Esophagus muscularis mucosa (tissue), 3 donors: ENCODE measurements around the gene SAE1.

Source experiments
- CTCF ChIP-seq, 3 experiments: fragments of 200-600 bp in 2 of 3; fragments of 450-650 bp in 1 of 3; sonication (generic) in 2 of 3; IDR thresholded peaks; one replicate each; pipeline ENCODE4 v1.5.1; 2017 to 2019; ENCODE audit warnings: antibody characterized with exemption in 3 of 3, mild to moderate bottlenecking in 2 of 3, moderate library complexity in 1 of 3
- EP300 ChIP-seq: sonication (generic); formaldehyde crosslinking; IDR thresholded peaks from one replicate; pipeline ENCODE4 v1.6.1; 2017; ENCODE audit warnings: antibody characterized with exemption

- no peak for TF ChIP-seq EP300
- no peak for TF ChIP-seq CTCF (IDR thresholded peaks at IDR 0.05)
Measured at GRCh38 chr19:47082493-47082892, 48.1 kb upstream of the SAE1 start.
